ENCODE measurements around the gene SORCS2.
A peak's percentile ranks its signal among the peaks of the same experiment; 100 is the strongest.

SORCS2 gene

GRCh38 chr4:7341491-7342222 is 149.3 kb downstream of the SORCS2 start:
- peak; percentile 81 for DNase-seq

GRCh38 chr4:7342223-7343080 is 150.1 kb downstream of the SORCS2 start:
- DNase-seq: no peak

DNA sequence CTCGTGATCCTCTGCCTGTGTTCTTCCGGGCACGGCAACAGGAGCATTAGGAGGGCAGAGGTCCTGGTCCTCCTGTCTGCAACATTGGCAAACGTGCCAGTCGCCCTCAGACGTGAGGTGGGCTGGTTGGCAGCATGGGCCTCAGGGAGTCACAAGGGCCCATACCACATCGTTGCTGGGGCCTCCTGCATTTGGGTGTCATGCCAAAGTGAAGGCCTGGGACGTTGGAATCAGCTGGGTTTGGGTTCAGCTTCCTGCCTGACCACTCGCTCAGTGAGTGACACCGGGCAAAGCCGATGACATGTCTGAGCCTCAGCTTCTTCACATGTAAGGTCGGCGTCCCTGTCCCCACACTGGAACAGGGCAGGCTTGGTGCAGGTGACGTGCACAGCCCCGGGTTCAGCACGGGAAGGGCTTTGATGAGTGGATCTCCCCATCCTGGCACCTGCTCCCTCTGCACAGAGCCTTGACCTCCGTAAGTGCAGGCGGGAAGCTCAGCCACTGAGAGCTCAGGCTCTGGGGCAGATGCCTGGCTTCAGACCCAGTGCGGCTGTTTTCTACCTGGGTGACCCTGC is 150.8 kb downstream of the SORCS2 start:
- no peak for DNase-seq

DNA sequence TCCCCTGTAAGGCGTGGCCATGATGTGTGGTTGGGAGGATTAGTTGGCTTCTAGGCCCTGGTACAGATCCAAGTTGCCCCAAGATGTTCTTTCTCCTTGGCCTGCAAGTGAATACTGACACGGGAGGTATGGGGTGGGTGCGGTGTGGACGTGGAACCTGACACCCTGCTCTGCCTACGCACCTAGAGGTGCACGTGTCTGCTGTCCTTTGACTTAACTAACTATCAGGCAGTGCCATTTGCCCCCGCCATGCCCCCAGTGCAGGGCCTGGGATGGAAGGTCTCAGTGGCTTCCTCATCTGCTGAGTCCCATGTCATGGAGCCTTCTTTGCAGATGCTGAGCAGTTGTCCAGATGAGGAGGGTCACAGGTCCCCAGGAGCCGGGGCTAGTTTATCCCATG is 151.6 kb downstream of the SORCS2 start:
- no peak for DNase-seq

DNA sequence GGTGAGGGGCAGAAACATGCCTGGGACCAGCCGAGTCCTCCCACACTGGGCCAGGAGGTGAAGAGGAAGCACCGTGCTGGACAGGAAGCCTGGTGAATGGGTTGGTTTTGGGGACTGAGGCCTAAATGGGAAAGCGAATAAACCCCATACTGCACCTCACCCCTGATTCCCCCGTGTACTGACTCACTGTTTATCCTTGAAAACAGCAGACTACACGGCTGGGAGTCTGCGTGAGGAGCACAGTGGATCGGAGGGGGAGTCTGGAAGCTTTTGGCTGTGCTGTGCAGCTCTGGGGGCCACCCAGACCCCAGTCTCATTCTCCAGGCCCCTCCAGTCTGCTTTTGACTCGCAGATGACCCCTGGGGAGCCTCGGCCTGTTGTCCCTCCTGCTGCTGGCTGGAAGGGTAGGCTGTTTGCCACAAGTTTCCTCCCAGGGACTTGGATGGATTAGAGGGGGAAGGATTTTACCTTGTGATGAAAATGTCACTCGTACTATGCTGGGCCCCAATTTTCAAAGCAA is 152.4 kb downstream of the SORCS2 start:
- peak; percentile 30 for DNase-seq

GRCh38 chr4:7347981-7348380 is 155.6 kb downstream of the SORCS2 start:
- peak; percentile 42 for DNase-seq

GRCh38 chr4:7348946-7349900 is 156.9 kb downstream of the SORCS2 start:
- DNase-seq: no peak

- DNase-seq: no peak
Observed at GRCh38 chr4:7350396-7350795, 158.1 kb downstream of the SORCS2 start.

- DNase-seq: no peak
Observed at GRCh38 chr4:7351014-7351413, 158.7 kb downstream of the SORCS2 start.

GRCh38 chr4:7352486-7352885 is 160.1 kb downstream of the SORCS2 start:
- no peak for DNase-seq

- DNase-seq: no peak
Observed at GRCh38 chr4:7353046-7353790, 160.9 kb downstream of the SORCS2 start.

GRCh38 chr4:7353846-7354610 is 161.7 kb downstream of the SORCS2 start:
- no peak for DNase-seq

DNA sequence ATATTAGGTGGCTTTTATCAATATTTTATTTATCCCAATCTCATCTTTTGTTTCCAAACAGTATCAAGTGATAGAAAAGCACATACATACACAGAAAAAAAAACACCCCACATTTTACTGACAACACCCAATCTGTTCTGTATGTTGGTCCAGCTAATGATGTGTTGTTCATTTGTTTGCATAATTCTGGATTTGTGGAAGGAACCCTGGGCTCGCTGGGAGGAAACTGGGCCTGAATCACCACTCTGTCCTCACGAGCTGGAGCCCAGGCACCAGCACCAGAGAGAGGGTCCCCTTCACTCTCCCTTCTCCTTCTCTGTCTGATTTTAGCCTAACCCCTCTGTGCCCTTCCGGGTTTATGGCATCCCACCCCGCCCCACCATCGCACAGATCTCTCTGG is 162.6 kb downstream of the SORCS2 start:
- DNase-seq: no peak

- no peak for DNase-seq
Observed at GRCh38 chr4:7355795-7356194, 163.5 kb downstream of the SORCS2 start.

- DNase-seq: no peak
Observed at GRCh38 chr4:7356667-7357310, 164.5 kb downstream of the SORCS2 start.

DNA sequence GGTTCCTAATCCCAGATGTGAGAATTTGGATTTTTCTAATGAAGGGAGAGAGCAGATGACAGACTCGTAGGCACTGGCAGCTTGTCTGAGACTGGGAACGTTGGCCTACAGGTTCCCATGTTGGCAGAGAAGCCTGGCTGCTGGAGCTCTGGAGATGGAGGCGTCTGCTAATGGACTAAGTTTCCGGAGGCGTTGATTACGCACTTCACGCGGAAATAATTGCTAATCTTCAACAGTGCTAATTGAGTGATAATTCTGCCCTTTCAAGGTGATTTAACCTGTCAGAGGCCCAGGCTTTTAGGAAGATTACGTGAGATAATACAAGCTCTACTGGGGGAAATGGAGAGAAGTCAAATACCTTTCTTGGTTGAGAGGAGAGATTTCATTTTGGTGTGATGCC is 165.0 kb downstream of the SORCS2 start:
- DNase-seq: no peak

- DNase-seq: peak; percentile 85
Observed at GRCh38 chr4:7358100-7358735, 165.9 kb downstream of the SORCS2 start.

- DNase-seq: no peak
Observed at GRCh38 chr4:7359400-7360062, 167.2 kb downstream of the SORCS2 start.

- no peak for DNase-seq
Observed at GRCh38 chr4:7360806-7361205, 168.5 kb downstream of the SORCS2 start.
